Erythroblast (primary cell): ENCODE measurements around the gene PICK1.

Source experiments
- DNase-seq, 2 experiments: peaks; one replicate each; lab custom pipeline; 2025; lab: John Stamatoyannopoulos, UW
- GATA1 ChIP-seq: IDR thresholded peaks from 2 replicates; pipeline ENCODE4 v1.6.1; 2011; ENCODE audit warnings: low read depth, mild to moderate bottlenecking, control low read depth, low read length, moderate library complexity
- POLR2A ChIP-seq: IDR thresholded peaks from 2 replicates; pipeline ENCODE4 v1.6.1; 2011; ENCODE audit warnings: mild to moderate bottlenecking, low read length

The PICK1 gene

DNA sequence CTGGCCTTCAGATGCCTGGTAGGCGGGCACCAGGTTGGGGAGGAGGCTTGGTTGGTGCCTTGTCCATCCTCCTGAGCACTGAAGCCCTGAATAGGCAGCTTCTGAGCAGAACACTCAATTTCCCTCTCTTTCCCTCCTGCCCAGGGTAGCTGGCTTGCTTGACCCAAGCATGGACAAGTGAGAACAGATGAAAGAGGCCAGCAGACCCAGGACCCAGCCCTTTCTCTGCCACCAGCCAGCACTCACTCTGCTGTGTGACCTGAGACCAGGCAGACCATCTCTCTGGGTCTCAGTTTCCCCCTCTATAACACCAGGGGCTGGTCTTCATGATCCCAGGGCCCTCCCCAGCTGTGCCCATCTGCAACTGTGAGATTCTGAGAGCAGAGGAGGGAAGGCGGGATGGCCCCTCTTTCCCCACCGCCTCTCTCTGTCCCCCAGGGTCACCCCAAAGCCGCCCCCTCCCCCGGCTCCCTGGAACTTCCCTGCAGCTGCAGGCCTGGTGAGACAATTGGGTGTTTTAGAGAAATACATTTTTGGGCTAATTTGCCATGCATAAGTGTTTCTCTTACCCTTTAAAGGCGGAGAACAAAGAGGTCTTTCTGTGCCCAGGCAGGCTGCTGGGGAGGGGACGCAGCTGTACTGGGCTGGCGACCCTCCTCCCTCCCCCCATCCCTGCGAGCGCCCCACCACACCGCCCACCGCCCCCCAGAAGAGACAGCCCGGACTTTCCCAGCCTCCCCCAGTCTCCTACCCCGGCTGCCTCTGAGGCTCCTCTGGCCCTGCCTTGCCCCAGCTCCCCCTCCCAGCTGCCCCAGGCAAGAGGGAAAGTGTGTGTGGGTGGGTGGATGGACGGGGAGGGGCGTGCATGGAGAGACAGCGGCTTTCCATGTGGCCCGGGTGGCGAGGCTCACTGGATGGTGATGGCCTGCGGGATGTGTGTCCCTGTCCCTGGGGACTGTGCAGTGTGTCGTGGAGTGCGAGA lies 30.8 kb upstream of the PICK1 start:
- TF ChIP-seq GATA1: no peak
- TF ChIP-seq POLR2A: no peak
- DNase-seq: no peak

DNA sequence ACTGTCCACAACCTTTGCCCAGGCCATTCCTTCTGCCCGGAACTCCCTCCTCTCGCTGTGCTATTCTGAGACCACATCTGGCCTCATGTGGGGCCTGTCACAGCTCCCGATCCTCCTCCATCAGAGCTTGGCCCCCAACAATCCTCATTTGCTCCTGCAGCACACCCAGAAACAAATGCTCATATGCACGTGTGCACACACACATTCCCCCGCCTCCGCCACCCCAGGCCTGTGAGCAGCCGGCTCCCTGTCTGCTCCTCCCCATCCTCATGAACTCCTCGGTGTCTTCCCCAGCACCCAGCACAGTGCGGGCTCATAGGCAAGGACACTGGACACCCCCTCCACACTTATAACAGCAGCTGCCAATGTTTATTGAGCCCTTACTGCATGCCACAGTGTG lies 29.7 kb upstream of the PICK1 start:
- TF ChIP-seq POLR2A (no peak), GATA1 (no peak)
- DNase-seq: no peak

DNA sequence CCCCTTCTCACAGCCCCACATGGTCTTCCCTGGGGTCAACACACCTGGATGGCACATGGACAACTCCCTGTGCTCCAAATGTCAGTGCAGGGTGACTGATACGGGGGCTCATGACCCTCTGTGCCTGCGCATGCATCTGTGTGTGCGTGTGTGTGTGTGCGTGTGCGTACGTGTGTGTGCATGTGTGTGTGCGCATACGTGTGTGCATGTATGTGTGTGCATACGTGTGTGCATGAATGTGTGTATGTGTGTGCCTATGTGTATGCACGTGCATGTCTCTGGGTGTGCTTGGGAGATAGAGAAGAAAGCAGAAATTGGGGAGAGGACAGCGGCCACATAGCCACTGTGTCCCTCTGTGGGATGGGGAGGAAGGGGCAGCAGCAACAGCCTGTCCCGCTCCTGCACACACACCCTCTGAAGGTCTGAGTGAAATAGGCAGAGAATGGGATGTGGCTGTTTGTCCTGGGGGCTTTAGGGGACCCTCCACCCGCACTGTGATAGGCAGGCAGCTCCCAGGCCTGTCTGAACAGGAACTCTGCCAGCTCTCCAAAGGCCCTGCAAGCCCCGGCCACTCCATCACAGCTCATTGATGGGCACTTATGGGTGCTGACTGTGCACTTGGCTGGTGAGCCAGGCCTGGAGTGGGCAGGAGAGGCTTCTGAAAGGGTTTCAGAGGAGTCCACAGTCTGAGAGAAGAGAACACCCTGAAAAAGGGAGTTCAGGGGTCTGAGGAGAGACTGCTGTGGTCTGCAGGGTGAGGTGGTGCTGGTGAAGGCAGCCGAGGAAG lies 28.7 kb upstream of the PICK1 start:
- TF ChIP-seq POLR2A (no peak), GATA1 (no peak)
- DNase-seq: no peak

DNA sequence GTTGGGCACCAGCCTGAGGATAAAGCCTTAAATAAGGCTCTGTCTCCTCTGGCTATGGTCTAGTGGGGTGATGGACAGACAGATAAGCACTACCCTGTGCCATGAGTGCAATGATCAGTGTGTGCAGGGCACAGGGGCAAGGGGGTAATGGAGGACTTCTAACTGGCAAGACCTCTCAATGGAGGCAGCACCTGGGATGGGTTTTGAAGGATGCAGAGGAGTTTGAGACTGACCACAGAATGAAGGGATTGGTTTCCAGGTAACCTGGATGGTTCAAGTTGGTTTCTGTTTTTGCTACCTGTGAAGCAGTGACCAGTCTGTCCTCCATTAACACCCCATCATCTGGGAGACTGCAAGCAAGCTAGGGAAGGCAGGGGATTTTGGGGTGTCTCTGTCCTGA lies 27.8 kb upstream of the PICK1 start:
- TF ChIP-seq POLR2A (no peak), GATA1 (no peak)
- DNase-seq: no peak

DNA sequence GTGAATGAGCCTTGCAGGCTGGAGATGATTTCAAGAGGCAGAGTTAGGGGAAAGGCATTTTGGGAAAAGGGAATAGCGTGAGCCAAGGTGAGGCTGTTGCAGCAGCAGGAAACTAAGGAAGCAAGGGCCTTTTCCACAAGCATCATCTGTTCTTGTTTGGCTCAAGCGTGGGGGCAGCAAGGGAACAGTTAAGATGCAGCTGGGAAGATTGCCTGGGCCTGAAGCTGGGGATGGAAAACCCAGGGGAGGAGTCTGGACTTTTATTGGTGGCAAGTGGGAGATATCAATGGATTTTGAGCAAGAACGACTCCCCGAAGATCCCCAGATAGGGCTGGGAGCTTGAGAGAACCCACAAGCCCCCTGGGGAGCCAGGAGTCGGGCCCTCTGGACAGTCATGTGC lies 27.3 kb upstream of the PICK1 start:
- TF ChIP-seq GATA1 (no peak), POLR2A (no peak)
- DNase-seq: no peak

DNA sequence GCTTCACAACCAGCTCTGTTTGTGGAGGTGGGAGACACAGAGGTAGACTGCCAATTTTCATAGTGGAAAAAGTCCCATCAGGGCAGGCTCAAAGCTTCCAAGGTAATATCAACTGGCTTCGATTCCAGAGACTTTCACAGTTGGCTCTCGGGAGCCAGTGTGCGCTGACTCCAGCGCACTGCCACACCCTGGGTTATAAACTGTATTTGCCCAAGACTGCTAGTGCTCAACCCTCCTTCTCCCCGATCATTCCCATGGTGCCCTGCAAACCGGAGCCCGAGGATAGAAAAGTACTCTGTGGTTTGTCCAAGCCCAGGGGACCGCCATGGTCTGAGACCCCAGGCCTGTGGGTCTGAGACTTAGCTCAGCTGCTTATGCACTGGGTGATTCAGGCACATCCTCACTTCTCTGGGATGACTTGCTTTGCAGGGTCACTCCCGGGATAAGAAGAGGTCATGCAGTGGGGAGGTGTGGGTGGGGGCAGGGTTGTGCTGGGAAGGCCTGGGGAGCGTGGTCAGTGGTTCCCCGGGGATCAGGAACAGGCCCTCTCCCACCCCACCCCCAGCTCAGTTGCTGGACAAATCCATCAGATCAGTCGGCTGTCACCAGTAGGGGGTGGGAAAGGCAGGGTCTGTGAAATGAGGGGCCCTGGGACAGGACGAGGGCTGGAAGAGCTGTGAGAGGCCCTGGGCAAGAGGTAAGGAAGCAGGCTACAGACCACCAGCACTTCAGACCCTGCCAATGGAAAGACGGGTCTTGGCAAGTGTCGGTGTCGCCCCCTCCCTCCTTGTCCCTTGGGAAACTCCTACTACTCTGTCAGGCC lies 26.7 kb upstream of the PICK1 start:
- TF ChIP-seq POLR2A (no peak), GATA1 (no peak)
- DNase-seq: no peak

DNA sequence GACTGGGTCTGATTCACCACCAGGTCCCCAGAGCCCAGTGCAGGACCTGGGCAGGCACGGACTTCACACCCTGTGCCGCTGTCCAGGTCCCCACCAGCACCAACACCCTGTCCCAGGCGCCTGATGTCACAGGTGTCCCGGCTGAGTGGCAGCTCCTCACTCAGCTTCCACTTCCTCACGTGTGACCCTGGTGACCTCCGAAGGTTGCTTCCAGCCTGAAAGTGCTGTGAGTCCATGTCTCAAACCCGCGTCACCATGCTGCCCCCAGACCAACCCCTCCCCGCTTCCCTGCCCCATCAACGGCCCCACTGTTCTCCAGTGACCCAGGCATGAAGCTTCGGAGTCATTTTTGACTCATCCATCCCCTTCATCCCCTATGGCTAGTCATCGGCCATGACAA lies 25.7 kb upstream of the PICK1 start:
- TF ChIP-seq GATA1: no peak
- TF ChIP-seq POLR2A: no peak
- DNase-seq: no peak

DNA sequence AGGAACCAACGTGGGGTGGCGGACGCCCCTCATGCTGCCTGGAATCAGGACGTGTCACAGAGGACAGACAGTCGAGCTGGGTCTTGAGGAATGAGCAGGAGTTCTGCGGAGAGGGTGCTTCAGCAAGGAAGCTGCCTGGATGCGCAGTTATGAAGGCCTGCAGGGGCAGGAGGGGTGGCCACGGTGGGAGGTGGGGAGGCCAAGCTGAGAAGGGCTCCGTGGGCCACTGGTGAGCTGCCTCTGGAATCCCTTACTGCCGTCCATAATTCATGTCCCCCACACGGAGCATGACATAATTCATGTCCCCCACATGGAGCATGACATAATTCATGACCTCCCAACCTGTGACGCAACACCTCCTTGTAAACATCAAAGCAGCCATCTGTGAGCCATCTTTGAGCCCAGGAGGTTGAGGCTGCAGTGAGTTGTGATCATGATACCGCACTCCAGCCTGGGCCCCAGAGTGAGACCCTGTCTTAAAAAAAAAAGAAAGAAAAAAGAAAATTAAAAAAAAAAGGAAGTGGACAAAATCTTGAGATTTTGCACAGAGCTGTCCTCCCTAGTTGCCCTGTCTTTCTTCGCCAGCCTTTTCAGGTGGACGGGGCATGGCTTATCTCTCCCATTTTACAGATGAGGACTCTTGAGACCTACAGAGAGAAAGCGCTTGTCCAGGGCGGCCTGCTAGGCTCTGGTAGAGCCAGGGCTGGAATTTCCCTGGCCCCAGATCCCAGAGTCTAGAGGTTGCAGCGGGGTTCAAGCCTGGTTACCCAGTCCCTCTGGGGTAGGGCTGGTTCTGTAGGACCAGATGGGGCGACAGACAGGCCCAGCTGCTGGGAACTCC lies 24.3 kb upstream of the PICK1 start:
- DNase-seq: peak in 1 of 2 experiments; percentile 34
- TF ChIP-seq GATA1 (no peak), POLR2A (no peak)

DNA sequence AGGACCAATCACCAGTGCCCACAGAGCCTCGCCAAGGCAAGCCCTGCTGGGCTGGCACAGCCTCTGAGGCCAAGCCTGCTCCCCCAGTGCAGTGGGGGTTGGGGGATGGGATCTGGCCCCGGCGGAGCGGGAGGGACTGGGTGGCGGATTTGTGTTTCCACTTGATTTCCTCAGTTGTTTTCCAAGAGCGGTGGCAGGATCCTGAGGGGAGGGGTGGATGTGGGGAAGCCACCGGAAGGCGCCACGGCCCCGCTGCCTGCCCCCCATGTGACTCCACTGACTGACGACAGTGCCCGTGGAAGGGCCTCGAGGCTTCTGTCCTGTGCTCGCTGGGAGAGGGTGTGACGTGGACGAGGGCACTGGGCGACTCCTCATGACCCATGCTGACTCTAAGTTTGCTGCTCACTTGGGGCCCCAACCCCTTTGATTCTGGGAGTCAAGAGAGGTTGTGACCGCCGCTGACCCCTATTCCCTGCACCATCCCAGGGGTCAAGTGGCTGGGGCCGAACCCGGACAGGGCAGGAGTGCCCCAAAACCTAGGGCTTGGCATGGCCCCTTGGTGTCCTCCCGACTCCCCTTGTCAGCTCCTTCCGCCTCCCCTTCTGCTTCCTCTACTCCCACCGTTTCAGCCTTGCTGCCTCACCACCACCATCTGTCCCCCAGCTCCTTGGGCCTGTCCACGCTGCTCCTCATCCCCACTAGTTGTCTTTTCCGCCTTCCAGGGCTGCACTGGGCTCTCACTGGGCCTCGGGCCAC lies 23.5 kb upstream of the PICK1 start:
- TF ChIP-seq GATA1 (no peak), POLR2A (no peak)
- no peak for DNase-seq

DNA sequence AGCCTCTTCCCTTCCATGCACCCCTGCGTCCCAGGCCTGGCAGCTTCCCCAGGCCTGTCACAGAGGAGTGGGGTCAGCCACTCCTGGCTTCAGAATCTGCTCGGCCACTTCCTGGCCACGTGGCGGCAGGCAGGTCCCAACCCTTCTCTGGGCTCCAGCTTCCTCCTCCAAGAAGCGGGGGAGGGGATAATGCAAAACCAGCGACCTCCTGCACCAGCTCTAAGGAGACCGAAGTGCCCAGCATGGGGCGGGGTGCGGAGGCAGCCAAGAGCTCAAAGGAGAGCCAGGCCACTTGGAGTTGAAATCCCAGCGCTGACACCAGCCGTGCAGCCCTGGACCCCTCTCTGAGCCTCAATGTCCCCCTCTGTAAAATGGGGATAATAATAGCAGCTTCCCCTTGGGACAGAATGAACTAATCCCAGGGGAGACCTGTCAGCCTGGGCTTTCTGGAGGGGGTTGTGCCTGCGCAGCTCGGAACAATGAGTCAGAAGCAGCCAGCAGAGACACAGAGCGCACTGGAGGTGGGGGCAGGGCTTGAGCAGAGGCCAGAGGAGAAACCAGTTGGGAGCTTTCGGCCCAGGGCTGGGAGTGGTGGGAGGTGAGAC lies 22.8 kb upstream of the PICK1 start:
- no peak for TF ChIP-seq POLR2A
- no peak for TF ChIP-seq GATA1
- DNase-seq: no peak

DNA sequence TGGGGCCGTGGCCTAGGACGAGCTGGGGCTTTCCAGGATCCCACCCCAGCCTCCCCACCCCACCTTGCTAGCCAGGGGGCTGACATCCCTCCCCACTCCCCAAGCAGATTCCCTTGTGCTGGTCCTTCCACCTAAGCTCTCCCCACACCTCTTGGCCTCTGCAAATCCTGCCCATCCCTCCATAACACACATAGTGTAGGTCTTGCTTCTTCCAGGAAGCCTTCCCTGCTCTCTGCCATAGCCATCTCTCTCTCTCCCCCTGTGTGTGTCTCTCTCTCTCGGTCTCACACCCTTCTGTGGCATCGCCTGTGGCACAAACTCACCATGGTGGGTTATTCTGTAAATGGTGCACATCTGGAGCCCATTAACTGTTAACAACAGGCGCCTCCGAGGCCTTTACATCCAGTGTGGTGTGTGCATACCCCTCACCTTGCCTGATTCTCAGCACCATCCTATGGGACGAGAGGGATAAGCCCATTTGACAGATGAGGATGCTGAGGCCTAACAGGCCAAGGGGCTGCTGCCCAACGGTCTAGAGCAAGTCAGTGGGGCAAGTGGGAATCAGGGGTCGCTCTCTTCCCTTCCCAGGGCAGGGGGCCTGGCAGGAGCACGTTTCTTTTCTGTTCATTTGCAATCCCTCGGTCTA lies 22.2 kb upstream of the PICK1 start:
- TF ChIP-seq POLR2A (no peak), GATA1 (no peak)
- no peak for DNase-seq
